Astrocyte (in vitro differentiated cells and primary cell): Measurements from ENCODE around the gene SLC16A12. TPM values are rescaled to one million over a fixed set of nuclear protein-coding genes. Genes with fewer than 3 reads are reported as not detected.

Experiments used
- DNase-seq: peaks from one replicate; pipeline ENCODE4 v3.0.0-alpha.2; 2010; ENCODE audit warnings: low read depth
- FAIRE-seq: peaks from 2 replicates; lab custom pipeline; 2011; peaks lifted over from hg19 to GRCh38; lab: Jason Lieb, UNC
- H2AFZ ChIP-seq: 2 replicates; pipeline ENCODE4 v1.6.0; 2012; ENCODE audit warnings: low read depth, low read length, inconsistent platforms
- H3K27ac ChIP-seq: 2 replicates; pipeline ENCODE4 v1.5.1; 2011; ENCODE audit warnings: low read depth, low read length, inconsistent platforms
- H3K27me3 ChIP-seq: 2 replicates; pipeline ENCODE4 v1.6.0; 2011; ENCODE audit warnings: low read length, inconsistent platforms; ENCODE audit not compliant: insufficient read depth
- H3K36me3 ChIP-seq: 2 replicates; pipeline ENCODE4 v1.5.1; 2011; ENCODE audit warnings: low read length, inconsistent platforms; ENCODE audit not compliant: insufficient read depth
- H3K4me1 ChIP-seq: 2 replicates; pipeline ENCODE4 v1.5.1; 2011; ENCODE audit warnings: low read length, inconsistent platforms; ENCODE audit not compliant: insufficient read depth
- H3K4me2 ChIP-seq: 2 replicates; pipeline ENCODE4 v1.6.0; 2012; ENCODE audit warnings: low read length, inconsistent platforms
- H3K4me3 ChIP-seq: 2 replicates; pipeline ENCODE4 v1.5.1; 2011; ENCODE audit warnings: low read depth, mild to moderate bottlenecking, low read length, inconsistent platforms; ENCODE audit not compliant: insufficient read depth
- H3K79me2 ChIP-seq: 2 replicates; pipeline ENCODE4 v1.6.0; 2012; ENCODE audit warnings: mild to moderate bottlenecking, low read length, inconsistent platforms; ENCODE audit not compliant: insufficient read depth
- H3K9ac ChIP-seq: 2 replicates; pipeline ENCODE4 v1.6.0; 2012; ENCODE audit warnings: mild to moderate bottlenecking, low read length, inconsistent platforms
- H3K9me3 ChIP-seq: 2 replicates; pipeline ENCODE4 v1.5.1; 2012; ENCODE audit warnings: low read depth, mild to moderate bottlenecking, low read length, inconsistent platforms; ENCODE audit not compliant: insufficient read depth
- H4K20me1 ChIP-seq: 2 replicates; pipeline ENCODE4 v1.6.0; 2012; ENCODE audit warnings: low read length, inconsistent platforms; ENCODE audit not compliant: insufficient read depth
- H3K27ac Mint-ChIP-seq: one replicate; pipeline ENCODE4 v1.8.0; 2021; ENCODE audit warnings: mild to moderate bottlenecking, mixed read lengths; ENCODE audit not compliant: unreplicated experiment
- H3K27me3 Mint-ChIP-seq: one replicate; pipeline ENCODE4 v1.8.0; 2021; ENCODE audit warnings: low read depth, mixed read lengths; ENCODE audit not compliant: unreplicated experiment
- H3K36me3 Mint-ChIP-seq: one replicate; pipeline ENCODE4 v1.8.0; 2021; ENCODE audit warnings: low read depth, mixed read lengths; ENCODE audit not compliant: unreplicated experiment
- H3K4me1 Mint-ChIP-seq: one replicate; pipeline ENCODE4 v1.8.0; 2021; ENCODE audit warnings: low read depth, mixed read lengths; ENCODE audit not compliant: unreplicated experiment
- H3K4me3 Mint-ChIP-seq: one replicate; pipeline ENCODE4 v1.8.0; 2021; ENCODE audit warnings: mild to moderate bottlenecking, moderate library complexity, mixed read lengths; ENCODE audit not compliant: unreplicated experiment
- H3K9me3 Mint-ChIP-seq: one replicate; pipeline ENCODE4 v1.8.0; 2021; ENCODE audit warnings: mild to moderate bottlenecking, mixed read lengths; ENCODE audit not compliant: unreplicated experiment
- CTCF ChIP-seq: IDR thresholded peaks from 2 replicates; pipeline ENCODE4 v1.5.1; 2011; ENCODE audit warnings: low read depth, mild to moderate bottlenecking, inconsistent platforms, low read length, moderate library complexity; ENCODE audit not compliant: insufficient read depth
- EZH2 ChIP-seq: IDR thresholded peaks from 2 replicates; pipeline ENCODE4 v1.6.1; 2012; ENCODE audit warnings: mild to moderate bottlenecking, low read length, inconsistent platforms; ENCODE audit not compliant: insufficient read depth
- total RNA-seq: library from RNA; stranded (reverse); gene quantifications from 2 replicates; pipeline ENCODE4 v1.2.1, GENCODE V29; 2021

The SLC16A12 gene
- total RNA-seq, 1 donor from 2014 or later = 0.59 TPM

- H3K27me3 Mint-ChIP-seq = no peaks in the 10 kb centered on the region
- H3K4me3 Mint-ChIP-seq = no peak overlapping the region
- no peak overlapping the region for H2AFZ ChIP-seq
- no peak overlapping the region for H3K4me2 ChIP-seq
- H3K4me1 ChIP-seq = peaks cover 2% of the 10 kb centered on the region
- H3K27me3 ChIP-seq = no peaks in the 10 kb centered on the region
- H3K4me3 ChIP-seq = no peak overlapping the region
- H3K79me2 ChIP-seq = no peaks in the 10 kb centered on the region
- DNase-seq = no peak
- H4K20me1 ChIP-seq = no peaks in the 10 kb centered on the region
- no peaks in the 10 kb centered on the region for H3K9me3 ChIP-seq
- H3K27ac Mint-ChIP-seq = no peak overlapping the region
- no peak overlapping the region for H3K9ac ChIP-seq
- H3K4me1 Mint-ChIP-seq = peaks cover 5% of the 10 kb centered on the region
- FAIRE-seq = no peak
- peaks cover 4% of the 10 kb centered on the region for H3K9me3 Mint-ChIP-seq
- TF ChIP-seq EZH2 (no peak), CTCF (no peak)
- H3K27ac ChIP-seq = no peak overlapping the region
- no peaks in the 10 kb centered on the region for H3K36me3 ChIP-seq
- H3K36me3 Mint-ChIP-seq = peaks cover 2% of the 10 kb centered on the region
Observed at GRCh38 chr10:89580243-89580642, 44.8 kb upstream of the SLC16A12 start.

- H3K4me2 ChIP-seq = no peak overlapping the region
- no peaks in the 10 kb centered on the region for H3K36me3 ChIP-seq
- H3K79me2 ChIP-seq = no peaks in the 10 kb centered on the region
- FAIRE-seq (peak; percentile 9), DNase-seq (no peak)
- H3K4me3 ChIP-seq = no peak overlapping the region
- Mint-ChIP-seq H3K27me3 (no peaks in the 10 kb centered on the region), H3K4me1 (peaks cover 5% of the 10 kb centered on the region), H3K27ac (no peak overlapping the region), H3K36me3 (no peaks in the 10 kb centered on the region), H3K4me3 (no peak overlapping the region), H3K9me3 (peaks cover 4% of the 10 kb centered on the region)
- H3K9me3 ChIP-seq = no peaks in the 10 kb centered on the region
- no peak overlapping the region for H3K9ac ChIP-seq
- H4K20me1 ChIP-seq = no peaks in the 10 kb centered on the region
- H3K4me1 ChIP-seq = peaks cover 10% of the 10 kb centered on the region
- no peak for TF ChIP-seq EZH2
- no peak for TF ChIP-seq CTCF
- no peaks in the 10 kb centered on the region for H3K27me3 ChIP-seq
- H3K27ac ChIP-seq = no peak overlapping the region
- H2AFZ ChIP-seq = no peak overlapping the region
Observed at GRCh38 chr10:89576696-89577095, 41.3 kb upstream of the SLC16A12 start.

GRCh38 chr10:89576022-89576421 lies 40.6 kb upstream of the SLC16A12 start:
- Histone ChIP-seq H3K27ac (no peak overlapping the region), H2AFZ (no peak overlapping the region), H3K4me3 (no peak overlapping the region), H3K36me3 (no peaks in the 10 kb centered on the region), H3K79me2 (no peaks in the 10 kb centered on the region), H3K4me1 (peaks cover 10% of the 10 kb centered on the region), H3K27me3 (no peaks in the 10 kb centered on the region), H3K4me2 (no peak overlapping the region), H3K9ac (no peak overlapping the region), H4K20me1 (no peaks in the 10 kb centered on the region), H3K9me3 (no peaks in the 10 kb centered on the region)
- H3K27ac Mint-ChIP-seq = no peak overlapping the region
- H3K4me3 Mint-ChIP-seq = no peak overlapping the region
- H3K9me3 Mint-ChIP-seq = peaks cover 4% of the 10 kb centered on the region
- no peak for DNase-seq
- H3K4me1 Mint-ChIP-seq = peaks cover 5% of the 10 kb centered on the region
- TF ChIP-seq CTCF (no peak), EZH2 (no peak)
- FAIRE-seq = peak; percentile 55
- no peaks in the 10 kb centered on the region for H3K36me3 Mint-ChIP-seq
- no peaks in the 10 kb centered on the region for H3K27me3 Mint-ChIP-seq
